ENCODE data around the gene AGRN.
"Not testable (repeated sequence)": the region's sequence is repeated elsewhere in the genome, so short reads cannot be mapped to it uniquely, and the experiment has no call there.

The AGRN gene

GRCh38 chr1:1094981-1095380 lies 75.1 kb downstream of the AGRN start:
- DNase-seq, result no peak

GRCh38 chr1:1096136-1096535 lies 76.2 kb downstream of the AGRN start:
- not testable (repeated sequence) for DNase-seq

- DNase-seq, result no peak
Measured at GRCh38 chr1:1098681-1099421, 78.9 kb downstream of the AGRN start.

GRCh38 chr1:1099506-1100183 lies 79.7 kb downstream of the AGRN start:
- no peak for DNase-seq

- DNase-seq, result no peak
Measured at GRCh38 chr1:1100296-1100695, 80.4 kb downstream of the AGRN start.

GRCh38 chr1:1101503-1101902 lies 81.6 kb downstream of the AGRN start:
- DNase-seq, result no peak

- not testable (repeated sequence) for DNase-seq
Measured at GRCh38 chr1:1104152-1104551, 84.2 kb downstream of the AGRN start.
